ENCODE measurements around the gene MIOX. TPM values are rescaled to one million over a fixed set of nuclear protein-coding genes. Genes with fewer than 3 reads are reported as not detected.

The MIOX gene
- total and polyA plus RNA-seq, 10 of the 15 experiments (the other 5 are each of a cell fraction or from before 2014, with no cell fraction given), result 0.10 to 0.31 TPM; not detected in 8

GRCh38 chr22:50481440-50482106 is 5.1 kb upstream of the MIOX start, which contains the start of gene ADM2 (continued):
- TF ChIP-seq BCL3 (IDR thresholded peaks at IDR 0.05; ENCODE audit: borderline replicate concordance, insufficient read depth, low read depth, low read length, poor library complexity, severe bottlenecking) (no peak), NR2F1 (conservative IDR thresholded peaks at IDR 0.05) (no peak), RCOR1 (conservative IDR thresholded peaks at IDR 0.05; ENCODE audit: low read depth, low read length) (no peak), BHLHE40 (IDR thresholded peaks at IDR 0.05; ENCODE audit: borderline replicate concordance in 1 of 2, low read depth in 2 of 2, low read length in 1 of 2) (peak in 1 of 2 experiments; percentile 50; a peak in 1 of 4 replicates)

- Histone ChIP-seq H3K36me3 (ENCODE audit: control insufficient read depth in 2 of 2, insufficient read depth in 2 of 2, low read length in 1 of 2) (no peaks in the 10 kb centered on the region), H3K4me3 (peak overlapping the region; percentile 55; the same call in 1 of the 2 replicates), H3K4me1 (ENCODE audit: control insufficient read depth, insufficient read depth, low read length) (no peaks in the 10 kb centered on the region), H3K9me3 (replicated peaks; ENCODE audit: control insufficient read depth, insufficient read depth, low read length) (no peaks in the 10 kb centered on the region), H4K20me1 (ENCODE audit: control insufficient read depth, insufficient read depth) (no peaks in the 10 kb centered on the region), H2AFZ (ENCODE audit: control insufficient read depth, low read depth, low read length) (no peak overlapping the region), H3K27me3 (replicated peaks in 1 of 2; ENCODE audit: control insufficient read depth in 2 of 2, insufficient read depth in 2 of 2, low read length in 1 of 2) (peaks cover 0 to 3% of the 10 kb centered on the region in 2 experiments; a peak in 2 of 4 replicates), H3K9ac (ENCODE audit: control insufficient read depth, insufficient read depth, low read length) (no peak overlapping the region), H3K4me2 (ENCODE audit: control insufficient read depth, insufficient read depth) (peak overlapping the region; percentile 59), H3K79me2 (ENCODE audit: control insufficient read depth, insufficient read depth, low read length) (no peaks in the 10 kb centered on the region), H3K27ac (ENCODE audit: control insufficient read depth, insufficient read depth) (no peak overlapping the region)
- in situ Hi-C loops (cut with MboI) (no loop called here), intact Hi-C loops (cut with micrococcal nuclease; ENCODE audit: unreplicated experiment) (no loop called here)
- POLR2A ChIA-PET, result no interaction called here
- CTCF ChIA-PET, result no interaction called here
- 69% methylated on average over 29 of the region's 35 CpGs for WGBS (ENCODE audit: insufficient coverage, insufficient replicate concordance, low lambda C conversion rate, missing lambda C conversion rate)
- SMC1A ChIA-PET (ENCODE audit: uncharacterized antibody, unreplicated experiment), result no interaction called here
- no TSS peak for BruUV-seq (replicated peaks)
- no peak for FAIRE-seq
- no peak for DNase-seq (ENCODE audit: low read depth, low spot score)
- RAD21 ChIA-PET (ENCODE audit: unreplicated experiment), result no interaction called here
- ATAC-seq, result peak; percentile 51
- TF ChIP-seq MTA3 (IDR thresholded peaks at IDR 0.05; ENCODE audit: borderline replicate concordance, low read length) (no peak), ATF2 (IDR thresholded peaks at IDR 0.05; ENCODE audit: low read length) (no peak), NFXL1 (IDR thresholded peaks at IDR 0.05; ENCODE audit: borderline replicate concordance) (no peak), ZSCAN29 (IDR thresholded peaks at IDR 0.05) (no peak), TBL1XR1 (IDR thresholded peaks at IDR 0.05; ENCODE audit: low read depth, low read length) (no peak), PRDM15 (CRISPR knock-in tag; IDR thresholded peaks at IDR 0.05) (no peak), RELA (IDR thresholded peaks at IDR 0.05; ENCODE audit: borderline replicate concordance, partially characterized antibody) (peak; percentile 34), USF2 (IDR thresholded peaks at IDR 0.05; ENCODE audit: borderline replicate concordance, low read depth, low read length) (no peak)
Measured at GRCh38 chr22:50482107-50483074, 4.3 kb upstream of the MIOX start.
